Fibroblast of skin of left quadriceps (primary cell): ENCODE data around the gene ZFYVE9.

Experiments used
- DNase-seq, 2 experiments: peaks; one replicate each; pipeline ENCODE4 v3.0.0-alpha.2; 2013; ENCODE audit warnings: low read depth in 2 of 2

Gene ZFYVE9

DNA sequence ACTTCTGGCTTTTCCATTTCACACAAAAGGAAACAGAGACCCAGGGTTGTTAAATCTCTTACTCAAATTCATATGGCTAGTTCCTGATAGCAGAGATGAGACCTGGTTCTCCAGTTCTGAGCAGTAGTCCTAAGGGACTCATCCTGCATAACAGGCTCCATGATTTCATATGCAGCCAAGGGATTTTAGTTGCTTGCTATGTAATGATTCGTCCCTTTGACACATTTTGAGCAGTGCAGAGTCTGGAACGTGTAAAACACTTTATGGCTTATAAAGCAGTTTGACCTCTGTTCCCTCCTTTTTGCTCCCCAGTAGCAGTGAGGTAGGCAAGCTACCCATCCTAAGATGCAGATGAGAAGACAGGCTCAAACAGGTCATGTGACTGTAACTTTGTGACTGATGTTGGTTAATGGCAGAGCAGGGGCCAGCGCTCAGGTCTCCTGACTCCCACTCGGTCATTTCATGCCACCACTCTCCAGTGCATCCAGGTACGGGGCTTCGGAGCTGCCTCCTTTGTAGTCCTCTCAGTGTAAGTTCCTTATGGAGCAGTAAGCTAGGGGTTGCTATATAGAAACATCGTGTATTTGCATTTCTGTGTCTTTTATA lies 199.9 kb downstream of the ZFYVE9 start:
- DNase-seq: no peak

DNA sequence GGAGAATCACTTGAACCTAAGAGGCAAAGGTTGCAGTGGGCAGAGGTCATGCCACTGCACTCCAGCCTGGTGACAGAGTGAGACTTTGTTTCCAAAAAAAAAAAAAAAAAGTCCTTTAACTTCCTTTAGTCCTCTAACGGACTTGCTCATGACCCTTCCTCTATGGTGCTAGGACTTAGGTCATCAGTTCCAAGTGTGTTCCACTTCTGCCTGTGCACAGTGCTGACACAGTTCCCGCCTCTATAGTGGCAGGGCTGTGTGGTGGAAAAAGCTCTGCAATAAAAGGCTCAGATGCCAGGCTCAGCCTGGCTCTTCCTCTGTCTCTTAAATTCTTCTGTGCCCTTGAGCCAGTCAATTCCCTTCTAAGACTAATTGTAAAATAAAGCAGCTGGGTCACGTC lies 202.1 kb downstream of the ZFYVE9 start:
- no peak for DNase-seq

DNA sequence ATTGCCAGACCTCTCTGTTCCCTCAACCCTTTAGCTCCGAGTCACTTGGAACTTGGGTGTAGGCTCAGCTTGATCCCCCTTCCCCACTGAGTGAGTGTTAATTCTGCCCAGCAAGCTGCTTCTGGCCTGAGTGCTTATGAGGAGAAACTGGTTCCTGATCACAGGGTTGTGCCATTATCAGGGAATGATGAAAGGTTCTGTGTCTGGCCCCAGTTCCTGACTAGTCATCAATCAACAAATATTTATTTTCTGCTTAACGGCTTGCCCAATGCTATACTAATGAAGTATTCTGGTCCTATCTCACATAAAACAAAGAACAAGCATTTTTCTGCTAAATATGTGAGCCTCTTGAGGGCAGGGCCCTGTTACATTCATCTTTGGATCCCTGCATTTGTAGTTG lies 203.4 kb downstream of the ZFYVE9 start:
- no peak for DNase-seq

DNA sequence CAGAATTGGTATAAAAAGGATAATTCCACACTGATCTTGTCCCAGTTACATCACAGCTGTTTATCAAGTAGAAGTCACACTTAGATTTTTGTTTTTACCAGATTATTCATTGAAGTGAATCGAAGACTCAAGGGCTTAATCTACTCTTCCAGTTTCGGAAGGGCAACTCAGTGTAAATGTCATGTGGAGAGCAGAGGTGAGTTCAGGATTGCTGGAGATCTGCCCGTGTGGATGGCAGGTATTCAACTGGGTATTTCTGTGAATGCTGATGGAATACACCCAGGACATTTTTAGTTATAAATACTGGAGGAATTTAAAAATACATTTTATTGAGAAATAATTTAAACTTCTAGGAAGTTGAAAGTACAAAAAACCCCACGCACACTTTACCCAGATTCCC lies 204.8 kb downstream of the ZFYVE9 start:
- no peak for DNase-seq

DNA sequence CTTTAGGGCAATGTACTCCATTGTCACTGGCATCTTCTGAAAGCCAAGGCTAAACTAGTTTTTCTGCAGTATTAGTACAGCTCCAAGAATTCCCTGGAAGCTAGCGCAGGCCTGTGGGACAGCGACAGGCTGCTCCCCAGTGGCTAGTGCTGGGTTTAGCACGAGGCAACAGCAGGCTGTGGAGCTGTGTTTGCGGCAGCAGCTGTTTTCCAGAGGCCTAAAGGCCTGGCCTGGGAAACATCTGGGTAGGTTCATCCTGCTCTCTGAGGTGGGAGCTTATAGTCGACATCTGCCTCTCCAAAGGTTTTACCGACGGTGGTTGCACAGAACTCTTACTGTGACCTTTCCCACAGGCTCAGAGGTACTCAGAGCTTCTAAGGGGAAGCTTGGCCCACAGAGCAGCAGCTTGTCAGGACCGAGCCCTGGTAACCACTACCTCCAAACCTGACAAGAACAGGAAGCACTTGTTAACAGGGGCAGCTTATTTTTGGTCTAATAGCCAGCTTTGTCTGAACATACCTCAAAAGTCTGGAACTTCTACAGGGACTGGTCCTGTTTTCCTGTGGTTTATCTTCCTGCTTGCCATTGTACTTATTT lies 206.9 kb downstream of the ZFYVE9 start:
- DNase-seq: no peak

DNA sequence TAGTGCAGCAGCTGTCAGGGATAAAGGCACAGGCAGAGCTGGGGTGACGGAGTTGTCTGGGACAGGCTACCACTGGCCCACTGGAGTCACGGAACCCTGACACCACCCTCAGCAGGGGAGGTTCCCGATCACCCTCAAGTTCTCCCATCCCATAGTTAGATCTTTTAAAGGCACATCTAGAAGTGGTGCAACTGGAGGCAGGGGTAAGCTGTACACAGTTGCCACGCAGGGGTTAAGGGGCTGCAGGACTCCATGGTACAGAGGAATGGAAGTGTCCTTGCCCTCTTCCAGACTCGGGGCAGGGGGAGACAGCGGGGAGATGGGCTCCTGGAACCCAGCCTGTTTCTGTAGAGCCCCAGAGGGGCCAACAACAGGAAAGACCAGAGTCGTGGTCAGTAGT lies 210.8 kb downstream of the ZFYVE9 start:
- no peak for DNase-seq

DNA sequence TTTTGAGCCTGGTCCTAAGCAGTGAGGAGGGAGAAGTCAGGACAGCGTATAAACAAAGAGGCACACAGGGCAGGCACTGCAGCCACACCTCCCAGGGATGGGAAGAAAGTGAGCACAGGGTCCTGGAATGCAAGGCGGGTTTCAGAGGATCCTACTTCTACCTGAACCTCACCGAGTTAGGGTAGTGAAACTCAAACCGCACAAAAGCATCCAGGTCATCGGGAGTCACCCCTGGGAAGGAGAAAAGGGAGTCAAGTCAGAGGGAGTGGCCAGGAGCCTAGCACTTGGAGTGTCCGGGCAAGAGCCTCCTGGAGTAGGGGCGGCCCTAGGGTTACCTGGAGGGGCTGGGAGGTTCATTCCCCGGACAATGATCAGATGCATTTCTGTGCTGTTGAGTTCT lies 213.5 kb downstream of the ZFYVE9 start:
- no peak for DNase-seq

DNA sequence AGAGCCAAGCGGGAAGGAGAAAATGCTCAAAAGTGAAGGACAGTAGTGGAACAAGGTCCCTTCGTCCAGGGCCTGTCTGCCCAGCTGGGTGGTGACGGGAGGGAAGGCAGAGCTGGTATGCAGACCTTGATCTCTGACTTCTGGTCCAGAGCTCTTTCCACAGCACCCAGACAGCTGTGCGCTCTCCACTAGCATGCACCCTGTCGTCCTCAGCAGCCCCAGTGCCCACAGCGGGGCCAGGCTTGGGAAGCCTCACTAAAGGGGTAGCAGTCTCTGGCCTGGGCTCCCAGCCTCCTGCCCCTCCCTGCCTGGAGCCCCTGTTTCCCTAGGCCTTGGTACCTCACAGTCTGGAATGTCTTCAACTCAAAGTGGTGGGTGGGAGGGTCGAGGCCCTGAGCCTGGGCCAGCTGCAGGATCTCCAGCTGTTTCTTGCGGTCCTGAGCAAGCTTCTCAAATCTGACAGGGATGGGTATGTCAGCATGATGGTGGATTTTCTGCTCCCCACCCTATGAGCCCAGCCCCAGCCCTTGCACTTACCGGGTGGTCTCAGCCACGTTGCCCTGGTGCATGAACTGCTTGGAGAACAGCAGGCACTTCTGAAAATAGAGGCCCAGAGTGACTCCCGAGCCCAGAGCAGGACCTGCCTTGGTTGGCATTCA lies 214.1 kb downstream of the ZFYVE9 start:
- no peak for DNase-seq

DNA sequence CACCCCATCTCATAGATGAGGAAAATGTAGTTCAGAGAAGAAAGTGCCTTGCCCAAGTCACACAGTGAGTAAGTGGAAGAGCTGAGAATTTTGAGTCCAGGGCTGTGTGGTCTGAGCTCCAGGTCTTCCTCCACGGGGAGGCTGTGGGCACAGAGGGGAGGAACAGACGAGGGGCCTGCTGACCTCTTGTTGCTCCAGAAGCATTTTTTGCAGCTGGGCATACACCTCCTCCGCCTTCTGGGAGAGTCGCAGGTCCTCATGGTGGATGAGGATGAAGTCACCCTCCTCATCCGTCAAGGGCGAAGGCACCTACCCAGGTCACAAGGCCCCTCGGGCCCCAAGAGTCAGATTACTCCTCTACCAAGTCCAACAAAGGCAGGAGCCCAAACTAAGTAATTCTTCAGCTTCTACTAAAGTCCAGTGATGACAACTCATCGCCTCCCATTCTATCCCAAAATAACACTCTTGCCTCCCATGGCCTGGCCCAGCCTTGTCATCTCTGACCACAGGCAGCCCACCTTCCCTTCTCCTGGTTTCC lies 215.0 kb downstream of the ZFYVE9 start:
- no peak for DNase-seq

DNA sequence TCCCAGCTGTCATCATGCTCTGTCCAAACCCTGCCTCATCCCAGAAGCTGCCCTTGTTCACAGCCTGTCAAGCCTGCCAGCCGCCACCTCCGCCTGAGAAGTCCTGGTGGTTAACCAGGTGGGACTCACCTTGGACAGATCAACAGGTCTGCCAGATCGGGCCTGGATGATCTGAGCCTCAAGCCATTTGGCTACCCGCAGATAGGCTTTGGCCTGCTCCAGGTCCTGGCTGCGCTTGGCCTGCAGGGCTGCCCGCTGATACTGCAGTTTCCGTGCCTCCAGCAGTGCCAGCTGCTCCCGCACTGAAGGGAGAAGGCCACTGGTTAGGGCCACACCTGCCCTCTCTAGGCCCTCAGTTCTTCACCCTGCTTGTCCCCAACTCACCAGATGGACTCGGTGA lies 215.5 kb downstream of the ZFYVE9 start:
- DNase-seq: no peak

DNA sequence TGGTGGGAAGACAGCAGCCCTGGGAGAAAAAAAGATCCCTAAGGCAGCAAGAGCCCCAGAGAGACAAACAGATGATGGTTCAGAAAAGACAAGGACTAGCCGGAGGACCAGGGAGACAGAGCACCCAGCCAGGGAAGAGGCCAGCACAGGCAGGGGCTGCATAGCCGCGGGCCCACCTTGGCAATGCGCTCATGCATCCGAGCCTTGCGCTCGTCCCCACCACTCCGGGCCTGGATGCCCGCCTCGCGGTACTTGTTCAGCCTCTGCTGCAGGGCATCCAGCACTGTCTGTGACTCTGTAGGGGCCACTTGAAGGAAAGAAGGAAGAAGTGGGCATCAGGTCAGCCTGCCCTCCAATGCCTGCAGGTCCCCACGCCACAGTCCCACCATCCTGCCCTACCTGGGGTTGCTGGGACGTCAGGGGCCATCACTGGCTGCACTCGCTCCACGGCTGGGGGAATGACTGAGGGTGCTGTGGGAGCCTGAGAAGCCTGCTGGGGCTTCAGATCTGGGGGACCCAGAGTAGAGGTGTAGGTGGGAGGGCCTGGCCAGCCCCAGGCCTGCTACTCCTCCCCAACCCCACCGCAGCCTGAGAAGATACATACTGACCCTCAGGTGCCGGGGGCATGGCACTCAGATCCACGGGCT lies 217.1 kb downstream of the ZFYVE9 start:
- no peak for DNase-seq

DNA sequence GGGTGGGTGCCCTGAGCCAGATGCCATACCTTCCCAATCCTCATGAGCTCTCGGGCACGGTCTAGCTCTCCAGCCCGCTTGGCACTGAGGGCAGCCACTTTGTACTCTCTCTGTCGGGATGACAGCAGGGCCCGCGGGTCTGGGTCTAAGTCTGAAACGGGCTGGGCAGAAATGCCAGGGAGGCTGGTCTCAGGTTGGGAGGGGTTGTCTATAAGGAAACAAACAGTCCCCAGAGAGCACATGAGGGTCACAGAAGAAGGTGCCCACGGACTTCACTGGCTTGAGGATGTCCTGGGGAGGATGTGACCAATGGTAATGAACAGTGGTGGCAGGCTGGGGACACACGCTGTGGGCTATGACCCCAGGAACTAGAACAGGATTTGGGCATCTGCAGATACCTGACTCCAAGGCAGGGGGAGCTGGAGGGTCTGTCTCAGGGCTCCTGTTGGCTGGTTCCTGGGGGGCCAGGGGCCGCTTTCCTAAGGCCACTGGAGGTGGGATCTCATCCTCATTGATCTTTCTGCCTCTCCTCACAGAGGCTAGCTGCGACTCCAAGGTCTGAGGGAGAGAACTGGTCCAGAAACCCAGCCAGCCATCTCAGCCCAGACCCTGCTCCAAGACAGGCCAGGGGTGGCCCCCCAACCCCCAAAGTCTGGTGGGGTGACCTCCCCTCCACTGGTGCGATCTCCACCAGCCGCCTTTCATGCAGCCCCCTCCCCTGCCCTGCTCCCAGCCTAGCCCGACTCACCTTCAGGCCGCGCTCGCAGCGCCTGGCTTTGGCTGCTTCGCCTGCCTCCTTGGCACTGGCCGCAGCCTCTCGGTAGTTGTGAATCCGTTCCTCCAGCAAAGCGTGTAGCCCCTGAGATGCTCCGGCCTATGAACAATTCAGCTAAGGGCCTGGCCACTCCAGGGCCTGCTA lies 218.0 kb downstream of the ZFYVE9 start:
- no peak for DNase-seq

DNA sequence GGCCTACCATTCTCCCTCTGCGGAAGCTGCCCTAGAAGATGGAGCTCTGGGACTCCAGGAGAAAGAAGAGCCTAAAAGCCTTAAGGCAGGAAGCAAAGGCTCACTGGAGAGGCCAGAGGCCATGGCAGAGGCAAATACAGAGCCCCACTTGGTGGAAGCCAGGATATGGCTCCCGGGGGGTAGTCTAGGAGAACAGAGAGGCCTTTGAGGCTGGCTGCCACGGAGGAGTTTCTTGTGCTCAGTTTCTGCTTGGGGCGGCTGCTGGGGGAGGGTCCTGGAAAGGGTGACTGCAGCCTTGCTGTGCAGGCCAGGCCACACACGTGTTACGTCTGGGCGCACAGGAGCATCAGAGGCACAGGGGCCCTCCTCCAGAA lies 218.7 kb downstream of the ZFYVE9 start:
- DNase-seq: no peak

DNA sequence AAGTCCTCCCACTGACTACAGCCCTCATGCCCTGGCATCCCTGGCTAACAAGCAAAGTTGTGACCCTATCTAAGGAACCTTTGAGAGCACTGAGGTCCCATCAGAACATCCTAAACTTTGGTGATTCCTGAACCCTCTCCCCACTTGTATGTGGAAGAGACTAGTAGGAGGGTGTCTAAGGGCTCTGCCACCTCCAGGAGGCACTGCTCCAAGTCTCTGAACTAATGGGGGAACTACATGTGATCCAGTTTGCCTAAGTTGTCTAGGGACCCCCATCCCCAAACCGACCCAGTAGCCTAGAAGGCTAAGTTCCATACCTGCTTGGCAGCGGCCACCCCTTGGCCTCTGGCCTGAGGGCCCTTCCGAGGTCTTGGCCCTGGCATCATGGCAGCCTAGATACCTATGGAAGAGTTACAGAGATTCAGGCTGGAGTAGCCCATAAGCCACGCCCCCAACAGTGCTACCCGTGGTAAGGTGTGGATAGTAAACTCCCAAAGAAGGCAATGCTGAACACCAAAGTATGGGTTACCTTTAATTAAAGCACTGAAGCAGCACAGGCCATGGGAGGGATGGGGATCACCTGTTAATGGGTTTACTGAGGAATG lies 222.4 kb downstream of the ZFYVE9 start:
- no peak for DNase-seq

DNA sequence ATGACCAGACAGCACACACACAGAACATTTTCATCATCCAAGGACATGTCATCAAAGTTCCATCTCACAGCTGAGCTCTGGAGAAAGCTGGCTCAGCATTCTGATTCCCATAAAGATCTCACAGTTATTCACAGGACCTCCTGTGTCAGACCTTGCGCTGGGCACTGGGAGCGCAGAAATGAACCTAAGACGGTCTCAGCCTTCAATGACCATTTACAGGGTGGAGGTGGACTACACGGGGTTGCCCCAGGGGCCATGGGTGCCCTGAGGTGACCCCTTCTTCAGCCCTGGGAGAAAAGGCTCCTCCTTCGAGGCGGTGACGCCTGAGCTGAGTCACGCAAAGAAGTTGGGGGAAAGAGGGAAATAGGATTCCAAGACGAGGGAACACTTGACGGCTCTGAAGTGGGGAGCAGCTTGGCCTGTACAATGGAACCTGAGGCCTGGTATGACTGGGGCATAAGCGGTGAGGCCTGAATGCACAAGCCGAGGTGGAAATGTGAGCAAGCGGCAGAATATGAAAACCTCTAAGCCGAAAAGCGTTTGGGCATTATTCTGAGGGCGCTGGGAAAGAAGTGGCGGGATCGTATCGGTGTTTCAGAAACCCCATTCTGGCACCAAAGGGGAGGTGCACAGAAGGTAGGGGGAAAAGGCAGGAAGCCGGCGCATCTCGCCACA lies 223.3 kb downstream of the ZFYVE9 start:
- DNase-seq: no peak

DNA sequence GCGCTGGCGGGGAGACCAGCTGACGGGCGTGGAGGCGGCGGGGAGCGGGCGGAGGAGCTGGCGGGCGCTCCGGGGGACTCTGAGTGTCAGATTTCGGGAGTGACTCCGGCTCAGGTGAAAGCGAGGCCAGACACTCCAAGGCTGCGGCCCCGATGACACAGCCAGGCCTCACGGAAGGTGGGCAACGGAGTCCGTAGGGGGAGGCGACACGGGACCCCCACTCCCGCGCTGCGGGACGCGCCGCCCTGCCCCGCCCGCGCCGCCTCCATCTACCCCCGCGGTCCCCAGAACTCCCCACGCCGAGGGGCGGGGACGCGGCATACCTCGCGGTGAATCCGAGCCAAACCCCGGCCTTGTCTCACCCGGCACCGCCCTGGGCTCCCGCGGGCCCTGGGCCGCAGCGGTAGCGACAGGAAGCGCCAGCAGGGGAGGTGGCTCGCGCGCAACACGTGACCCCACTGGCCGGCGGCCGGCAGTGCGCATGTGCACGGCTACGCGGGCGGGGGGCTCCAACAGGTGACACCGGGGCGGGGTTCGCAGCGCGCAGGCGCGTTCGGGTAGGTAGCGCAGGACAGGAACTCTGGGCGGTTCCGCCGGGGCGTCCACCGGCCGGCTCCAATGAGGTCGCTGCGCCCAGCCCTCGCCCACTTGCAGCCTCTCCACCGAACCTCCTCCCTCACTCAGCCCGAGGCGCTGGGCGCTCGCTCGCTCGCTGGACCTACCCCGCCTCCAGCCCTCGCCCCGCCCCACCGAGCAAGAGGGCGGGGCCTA lies 224.0 kb downstream of the ZFYVE9 start, which contains the start of gene CC2D1B:
CC2D1B (minus strand) TSS at position 460 of the 771 bp plus-strand sequence. CDS start 1,585 bp downstream, outside the sequence.
- peak; percentile 86 to 89 for DNase-seq

DNA sequence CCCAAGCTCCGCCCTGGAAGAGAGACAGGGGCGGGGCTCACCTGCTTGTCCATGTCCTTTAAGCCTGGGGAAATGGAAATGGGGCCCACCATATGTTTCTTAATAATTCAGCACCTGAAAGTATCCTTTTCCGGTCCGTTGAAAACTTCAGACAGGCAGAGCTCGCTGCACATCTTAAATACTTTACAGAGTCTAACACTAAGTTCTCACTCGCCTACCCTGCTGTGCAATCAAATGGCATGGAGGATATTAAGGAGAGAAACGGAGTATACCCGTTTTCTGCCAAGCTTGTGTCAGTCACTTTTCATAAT lies 224.6 kb downstream of the ZFYVE9 start:
- DNase-seq: no peak

DNA sequence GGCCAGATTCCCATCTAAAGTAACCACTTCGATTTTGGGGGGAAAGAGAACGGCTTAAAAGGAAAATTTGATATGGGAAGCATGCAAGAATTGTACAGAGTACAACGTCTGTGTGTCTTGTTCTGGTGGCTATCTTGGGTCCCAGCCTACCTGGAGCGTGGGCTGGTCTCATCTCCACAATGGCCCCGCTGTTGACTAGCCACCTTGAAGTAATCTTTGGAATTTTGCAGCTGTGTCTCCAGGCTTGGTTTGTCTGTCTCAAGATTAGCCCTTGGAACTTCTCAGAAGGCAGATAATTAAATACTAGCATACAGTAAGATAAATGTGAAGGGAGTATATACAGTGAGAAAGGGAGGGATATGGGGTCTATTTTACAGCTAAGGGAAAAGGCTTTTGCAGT lies 225.4 kb downstream of the ZFYVE9 start:
- no peak for DNase-seq

DNA sequence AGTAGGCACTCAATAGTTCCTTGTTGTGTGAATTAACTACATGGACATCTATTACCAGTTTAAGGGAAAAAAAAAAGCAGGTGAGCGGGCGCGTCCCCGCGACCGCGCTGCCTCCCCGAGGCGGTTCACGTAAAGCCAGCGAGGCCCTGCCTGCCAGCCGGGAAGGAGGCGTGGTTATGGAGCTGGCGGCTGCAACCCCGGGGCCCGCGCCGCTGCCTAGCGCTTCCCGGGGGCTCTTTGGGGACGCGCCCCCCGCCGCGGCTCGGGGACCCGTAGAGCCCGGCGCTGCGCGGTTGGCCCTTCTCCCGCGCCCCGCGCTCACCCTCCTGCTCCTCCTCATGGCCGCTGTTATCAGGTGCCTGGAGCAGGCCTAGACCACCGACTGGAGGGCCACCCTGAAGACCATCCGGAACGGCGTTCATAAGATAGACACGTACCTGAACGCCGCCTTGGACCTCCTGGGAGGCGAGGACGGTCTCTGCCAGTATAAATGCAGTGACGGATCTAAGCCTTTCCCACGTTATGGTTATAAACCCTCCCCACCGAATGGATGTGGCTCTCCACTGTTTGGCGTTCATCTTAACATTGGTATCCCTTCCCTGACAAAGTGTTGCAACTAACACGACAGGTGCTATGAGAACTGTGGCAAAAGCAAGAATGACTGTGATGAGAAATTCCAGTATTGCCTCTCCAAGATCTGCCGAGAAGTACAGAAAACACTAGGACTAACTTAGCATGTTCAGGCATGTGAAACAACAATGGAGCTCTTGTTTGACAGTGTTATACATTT lies 226.7 kb downstream of the ZFYVE9 start:
- DNase-seq: no peak
